ENCODE results near the gene TYW1B.
"Not testable (repeated sequence)": the region's sequence is repeated elsewhere in the genome, so short reads cannot be mapped to it uniquely, and the experiment has no call there.

DNA sequence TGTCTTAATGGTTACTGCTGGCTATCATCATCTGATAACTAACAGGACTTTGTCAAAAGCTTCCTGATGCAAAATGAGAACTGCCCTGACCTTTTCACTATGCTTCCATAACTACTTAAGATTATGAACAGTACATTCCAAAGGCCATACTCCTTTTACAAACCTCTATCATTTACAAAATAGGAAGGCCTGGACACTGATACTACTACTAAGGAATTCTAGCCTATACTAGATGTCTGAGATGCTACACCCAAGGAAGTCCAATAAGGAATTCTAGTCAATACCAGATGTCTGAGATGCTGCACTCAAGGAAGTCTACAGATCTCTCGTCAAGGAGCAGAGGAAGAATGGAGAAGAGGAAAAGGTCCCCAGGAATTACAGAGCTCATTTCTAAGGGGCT, 130.9 kb downstream of the TYW1B start:
- TF ChIP-seq POLR2AphosphoS5 (IDR thresholded peaks at IDR 0.05; ENCODE audit: insufficient read depth in 1 of 2, low read depth in 1 of 2) = not testable (repeated sequence)
- TF ChIP-seq, protein P1, sequence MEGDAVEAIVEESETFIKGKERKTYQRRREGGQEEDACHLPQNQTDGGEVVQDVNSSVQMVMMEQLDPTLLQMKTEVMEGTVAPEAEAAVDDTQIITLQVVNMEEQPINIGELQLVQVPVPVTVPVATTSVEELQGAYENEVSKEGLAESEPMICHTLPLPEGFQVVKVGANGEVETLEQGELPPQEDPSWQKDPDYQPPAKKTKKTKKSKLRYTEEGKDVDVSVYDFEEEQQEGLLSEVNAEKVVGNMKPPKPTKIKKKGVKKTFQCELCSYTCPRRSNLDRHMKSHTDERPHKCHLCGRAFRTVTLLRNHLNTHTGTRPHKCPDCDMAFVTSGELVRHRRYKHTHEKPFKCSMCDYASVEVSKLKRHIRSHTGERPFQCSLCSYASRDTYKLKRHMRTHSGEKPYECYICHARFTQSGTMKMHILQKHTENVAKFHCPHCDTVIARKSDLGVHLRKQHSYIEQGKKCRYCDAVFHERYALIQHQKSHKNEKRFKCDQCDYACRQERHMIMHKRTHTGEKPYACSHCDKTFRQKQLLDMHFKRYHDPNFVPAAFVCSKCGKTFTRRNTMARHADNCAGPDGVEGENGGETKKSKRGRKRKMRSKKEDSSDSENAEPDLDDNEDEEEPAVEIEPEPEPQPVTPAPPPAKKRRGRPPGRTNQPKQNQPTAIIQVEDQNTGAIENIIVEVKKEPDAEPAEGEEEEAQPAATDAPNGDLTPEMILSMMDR (IDR thresholded peaks at IDR 0.05) = not testable (repeated sequence)

Measured in vagina (tissue), 2 donors.